Fibroblast of peridontal ligament (primary cell): ENCODE measurements around the gene RPRML.
"Not testable (repeated sequence)": the region's sequence is repeated elsewhere in the genome, so short reads cannot be mapped to it uniquely, and the experiment has no call there.

ENCODE experiments used
- DNase-seq: peaks from one replicate; pipeline ENCODE4 v3.0.0-alpha.2; 2010; ENCODE audit errors: extremely low read depth

Gene RPRML

DNA sequence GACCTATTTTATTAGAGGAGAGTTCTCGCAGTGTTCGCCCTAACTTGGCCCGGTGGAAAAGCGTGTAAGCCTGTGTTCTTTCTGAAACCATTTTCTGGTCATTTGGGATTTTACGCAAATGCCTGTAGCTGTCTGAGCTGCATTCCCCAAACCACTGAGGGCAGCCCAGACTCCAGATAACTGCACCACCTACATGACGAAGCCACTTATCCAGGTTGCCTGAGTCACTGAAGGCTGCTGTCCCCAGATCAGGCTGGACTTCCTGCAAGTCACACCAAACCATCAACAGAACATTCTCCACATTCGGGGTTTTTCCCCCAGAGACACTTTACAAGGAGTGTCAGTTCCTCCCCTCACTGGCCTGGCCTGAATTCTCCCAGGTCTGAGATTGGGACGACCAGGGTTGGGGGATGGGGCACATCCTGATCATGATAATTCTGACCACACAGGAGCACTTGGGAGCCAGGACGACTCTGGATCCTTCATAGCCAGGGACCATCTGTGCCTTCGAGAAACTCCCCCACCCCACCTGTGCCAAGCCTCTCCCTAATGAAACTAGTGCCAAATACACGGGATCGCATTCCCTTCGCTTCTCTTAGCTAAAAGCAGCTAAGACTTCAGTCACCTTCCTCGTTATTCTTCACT, 2.3 kb downstream of the RPRML start:
- DNase-seq, result no peak

DNA sequence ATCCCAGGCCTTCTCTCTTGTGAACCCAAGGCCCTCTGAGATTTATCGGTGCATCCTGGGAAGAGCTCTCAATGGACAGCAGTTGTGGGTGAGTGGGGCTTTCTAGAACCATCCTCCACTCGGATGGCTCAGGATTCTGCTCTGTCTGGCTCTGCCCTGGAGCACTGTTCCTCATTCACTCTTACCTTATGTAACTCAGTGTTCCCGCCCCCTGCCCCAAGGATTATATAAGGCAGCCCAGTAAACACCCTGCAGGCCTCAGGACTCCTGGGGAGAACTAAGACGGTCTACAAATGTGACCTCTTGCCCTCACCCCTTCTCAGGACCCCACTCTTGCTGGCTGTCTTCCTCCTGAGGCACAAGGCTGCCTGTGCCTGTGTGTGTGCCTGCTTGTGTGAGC, 3.8 kb downstream of the RPRML start:
- DNase-seq, result no peak

DNA sequence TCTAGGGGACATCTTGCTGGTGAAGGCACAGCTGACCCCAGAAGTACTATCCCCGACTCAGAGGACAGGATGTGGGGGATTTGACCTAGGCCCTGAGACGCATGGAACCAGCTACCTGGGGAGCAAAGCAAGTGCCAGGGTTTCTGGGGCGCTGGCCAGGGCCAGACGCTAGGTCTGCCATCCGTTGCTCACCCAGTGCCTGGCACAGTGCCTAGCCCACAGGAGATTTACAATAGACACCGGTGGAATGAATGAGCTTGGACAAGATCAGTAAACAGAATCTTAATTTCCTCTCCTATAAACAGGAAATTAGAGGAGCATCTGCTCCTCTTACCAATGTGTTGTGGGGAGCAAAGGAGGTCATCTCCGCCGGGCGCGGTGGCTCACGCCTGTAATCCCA, 5.0 kb downstream of the RPRML start:
- DNase-seq, result no peak

- no peak for DNase-seq
Measured at GRCh38 chr17:46972346-46972745, 6.7 kb downstream of the RPRML start.

- DNase-seq, result no peak
Measured at GRCh38 chr17:46971647-46972300, 7.3 kb downstream of the RPRML start.

DNA sequence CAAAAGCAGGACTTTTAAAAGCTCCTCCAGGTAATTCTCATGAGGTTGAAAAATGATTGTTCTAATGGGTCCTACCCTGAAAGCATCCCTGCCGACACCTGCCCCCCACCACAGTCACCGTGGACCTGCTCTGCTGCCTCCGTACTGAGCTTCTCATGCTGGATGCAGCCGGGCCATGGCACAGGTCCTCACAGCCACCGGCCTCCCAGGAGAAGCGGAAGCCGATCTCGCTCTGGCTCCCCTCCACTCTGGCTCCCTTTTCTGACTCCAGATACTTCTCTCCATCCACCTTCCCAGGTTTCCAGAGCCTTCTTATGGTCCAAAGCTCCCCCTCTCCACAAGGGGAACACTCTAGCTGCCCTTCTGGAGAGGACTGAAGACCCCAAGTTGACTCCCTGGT, 10.2 kb downstream of the RPRML start:
- DNase-seq, result no peak

DNA sequence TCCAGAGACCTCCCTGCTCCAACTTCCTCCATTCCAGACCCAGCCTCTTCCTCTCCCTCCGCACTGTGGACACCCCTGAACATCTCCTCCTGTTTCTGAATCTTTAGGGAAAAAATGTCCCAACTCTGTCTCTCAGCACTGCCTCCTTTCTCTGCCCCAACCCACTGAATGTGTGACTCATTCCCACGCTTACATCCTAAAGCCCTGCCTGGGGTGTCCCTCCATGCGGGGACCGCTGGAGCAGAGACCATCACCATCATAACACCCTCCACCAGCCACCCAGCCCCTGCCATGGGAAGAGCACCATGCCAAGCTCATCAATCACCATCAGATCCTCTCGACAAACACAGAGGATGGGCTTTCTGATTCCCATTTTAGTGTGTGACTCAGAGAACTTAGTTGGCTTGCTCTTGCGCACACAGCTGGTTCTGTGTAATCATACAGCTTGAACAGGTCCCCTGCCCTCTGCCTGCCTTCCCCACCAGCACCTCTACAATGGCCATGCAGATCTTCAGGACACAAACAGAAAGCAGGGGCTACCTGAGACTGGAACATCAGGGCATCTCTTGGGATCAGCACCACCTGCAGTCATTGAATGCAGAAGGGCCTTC, 10.7 kb downstream of the RPRML start:
- DNase-seq, result no peak

DNA sequence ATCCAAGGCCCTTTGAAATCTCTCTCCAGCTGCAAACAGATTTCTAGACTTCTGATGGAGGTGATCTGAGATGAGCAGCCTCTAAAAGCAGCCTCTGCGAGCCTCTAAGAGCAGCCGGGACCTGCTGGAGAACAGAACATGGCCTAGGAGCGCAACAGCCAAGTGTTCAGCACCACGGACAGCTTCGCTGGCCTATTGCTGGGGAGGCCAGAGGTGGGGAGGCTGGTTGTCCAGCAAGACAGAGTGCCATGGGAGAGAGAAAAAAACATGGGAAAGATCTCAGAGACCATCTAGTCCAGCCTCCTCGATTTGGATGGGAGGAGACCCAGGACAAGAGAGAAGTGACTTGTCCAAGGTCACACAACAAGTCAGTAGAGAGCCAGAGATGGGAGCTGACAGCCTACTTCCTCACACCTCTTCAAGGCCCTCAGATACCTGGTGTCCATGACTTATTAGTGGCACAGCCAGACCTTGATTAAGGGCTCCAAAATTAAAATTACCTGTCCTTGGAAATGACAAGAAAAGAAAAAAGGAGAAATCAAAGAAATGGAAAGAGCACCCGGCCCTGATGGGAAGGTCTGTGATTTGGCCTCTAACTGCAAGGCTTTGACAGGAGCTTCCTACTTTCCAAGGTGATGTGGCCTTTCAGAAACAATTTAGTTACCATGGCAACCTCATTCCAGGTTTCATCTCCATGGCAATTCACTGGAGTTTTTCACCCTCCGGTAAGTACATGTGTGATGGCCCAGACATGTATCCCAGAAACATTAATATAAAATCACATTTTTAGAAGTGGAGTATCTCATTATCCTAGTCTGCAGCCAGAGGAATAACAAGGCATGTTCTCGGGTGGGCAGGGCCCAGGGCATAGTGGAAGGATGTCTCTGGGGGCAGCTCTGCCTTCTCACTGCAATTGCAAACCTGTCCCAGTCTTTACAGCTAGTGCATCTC, 14.5 kb downstream of the RPRML start:
- no peak for DNase-seq

- DNase-seq, result no peak
Measured at GRCh38 chr17:46963571-46963970, 15.5 kb downstream of the RPRML start.

- peak; percentile 35 for DNase-seq
Measured at GRCh38 chr17:46962374-46962790, 16.7 kb downstream of the RPRML start.

- no peak for DNase-seq
Measured at GRCh38 chr17:46960152-46960551, 18.9 kb downstream of the RPRML start.

GRCh38 chr17:46958041-46958591, 20.9 kb downstream of the RPRML start:
- no peak for DNase-seq

- DNase-seq, result not testable (repeated sequence)
Measured at GRCh38 chr17:46953191-46953590, 25.9 kb downstream of the RPRML start.

DNA sequence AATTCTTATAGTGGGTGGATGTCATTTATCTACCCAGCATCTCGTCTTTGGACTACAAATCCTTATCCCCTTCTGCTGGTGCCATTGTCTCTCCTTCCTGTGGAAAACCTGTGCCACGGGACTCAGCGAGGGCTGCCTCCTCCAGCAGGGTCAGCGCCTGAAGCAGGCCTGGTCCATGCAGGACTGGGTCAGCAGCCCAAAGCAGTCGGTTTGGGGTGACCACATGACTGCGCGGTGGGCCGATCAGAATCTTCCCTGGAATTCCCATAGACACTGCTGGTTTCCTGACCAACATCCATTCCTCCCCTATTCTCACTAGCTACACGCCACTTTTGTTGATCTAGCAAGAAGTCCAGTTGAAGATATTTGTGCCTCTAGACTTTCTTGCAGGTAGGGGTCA, 26.9 kb downstream of the RPRML start:
- DNase-seq, result no peak

DNA sequence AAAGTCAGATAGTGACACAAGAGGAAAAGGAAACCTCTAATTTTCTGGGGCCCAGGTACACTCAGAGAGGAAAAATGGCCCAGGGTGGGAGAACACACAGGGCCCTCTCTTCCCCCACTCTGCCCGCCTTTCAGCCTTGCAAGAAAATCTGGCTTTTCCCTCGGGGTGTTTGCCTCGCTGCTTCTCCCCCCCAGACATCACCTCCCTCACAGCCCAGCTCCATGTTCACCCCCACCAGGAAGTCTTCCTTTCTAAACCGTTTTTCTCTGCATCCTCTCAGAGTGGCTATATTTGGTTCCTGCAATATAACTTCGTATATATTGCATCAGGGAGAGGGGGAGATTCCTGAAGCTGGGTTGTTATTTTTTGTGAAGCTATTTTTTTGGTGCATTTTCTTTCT, 27.3 kb downstream of the RPRML start:
- DNase-seq, result no peak

DNA sequence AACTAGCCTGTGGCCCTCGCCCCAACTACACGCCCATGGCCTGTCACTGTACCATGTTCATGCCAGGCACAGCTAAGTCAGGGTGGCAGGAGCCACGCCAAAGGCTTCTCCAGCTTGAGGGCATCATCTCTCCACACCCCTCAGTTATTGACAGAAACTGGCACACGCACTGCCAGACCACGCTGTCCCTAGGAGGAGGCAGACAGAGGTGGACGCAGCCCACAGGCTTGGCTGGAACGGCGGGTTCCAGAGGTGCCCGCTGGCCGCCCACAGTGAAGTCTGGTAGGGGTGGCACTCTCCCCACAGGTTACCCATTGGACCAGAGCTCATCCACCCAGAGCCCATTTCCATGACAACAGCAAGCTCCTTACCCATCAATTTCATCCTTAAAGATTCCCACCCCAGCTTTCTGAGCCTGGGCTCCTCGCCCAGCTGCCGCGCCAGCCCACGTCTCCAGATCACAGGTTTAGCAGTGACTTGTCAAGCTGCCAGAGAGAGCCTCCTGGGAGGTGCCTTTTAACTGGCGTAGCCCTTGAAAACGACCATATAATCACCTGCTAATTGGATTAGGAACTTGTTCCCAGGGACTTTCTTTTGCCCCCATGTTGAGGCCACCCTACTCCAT, 27.9 kb downstream of the RPRML start:
- DNase-seq, result no peak

DNA sequence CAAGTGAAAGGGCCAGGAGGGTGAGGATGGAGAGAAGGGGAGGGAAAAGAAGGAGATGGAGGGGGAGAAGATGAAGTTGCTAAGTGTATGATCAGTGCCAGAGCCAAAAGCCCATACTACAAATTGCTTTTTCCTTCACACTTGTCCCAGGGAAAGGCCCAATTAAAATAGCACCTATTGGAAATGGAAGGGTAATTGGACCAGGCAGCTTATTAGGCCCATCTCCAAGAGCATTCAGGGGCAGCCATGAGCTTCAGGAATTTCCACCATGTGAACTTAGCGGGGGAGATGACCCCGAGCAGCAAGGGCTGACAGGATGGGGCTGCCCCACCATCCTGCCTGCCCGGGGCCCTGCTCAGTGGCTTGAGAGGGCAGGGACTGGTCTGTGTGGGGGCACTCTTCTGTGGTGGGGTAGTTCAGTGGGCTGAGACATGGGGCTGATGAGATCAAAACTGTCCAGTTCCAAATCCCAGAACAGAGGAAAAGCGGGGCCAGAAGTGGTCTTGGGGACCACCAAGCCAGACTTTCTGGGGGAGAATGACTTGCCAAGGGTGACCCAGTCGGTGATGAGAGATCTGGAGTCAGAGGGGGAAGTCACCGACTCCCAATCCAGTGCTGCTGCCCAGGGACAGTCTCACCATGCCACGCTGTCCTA, 28.6 kb downstream of the RPRML start:
- no peak for DNase-seq

GRCh38 chr17:46949291-46950174, 29.5 kb downstream of the RPRML start:
- DNase-seq, result no peak

DNA sequence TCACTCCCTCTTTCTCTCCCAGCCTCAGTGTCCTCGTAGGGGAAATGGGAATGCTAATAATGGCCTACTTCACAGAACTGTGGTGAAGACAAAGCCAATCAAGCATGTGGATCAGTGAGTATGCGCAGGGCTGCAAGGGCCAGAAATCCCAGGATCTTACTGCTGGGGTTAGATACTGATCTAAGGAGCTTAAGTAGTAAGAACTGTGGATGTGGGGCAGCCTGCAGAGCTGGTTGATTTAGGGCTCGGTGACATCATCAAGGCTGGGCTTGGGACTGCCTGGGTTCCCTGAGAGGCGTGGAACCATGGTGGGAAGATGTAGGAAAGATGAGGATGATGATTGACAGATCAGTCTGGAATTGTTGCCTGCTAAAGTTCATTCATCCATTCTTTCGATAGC, 30.5 kb downstream of the RPRML start:
- no peak for DNase-seq

- no peak for DNase-seq
Measured at GRCh38 chr17:46947216-46947615, 31.8 kb downstream of the RPRML start.
